Small intestine (tissue), 7 donors: ENCODE measurements around the gene TYRO3. TPM values are rescaled to one million over a fixed set of nuclear protein-coding genes. Genes with fewer than 3 reads are reported as not detected.

Experiments used
- DNase-seq, 2 donors: peaks; one replicate each; pipeline versions ENCODE4 v3.0.0 to v3.0.0-alpha.2; 2013
- FAIRE-seq: peaks from 2 replicates; lab custom pipeline; 2012; peaks lifted over from hg19 to GRCh38; lab: Jason Lieb, UNC
- H3K27ac ChIP-seq, 3 donors: one replicate each; pipeline ENCODE4 v1.5.1; 2013; ENCODE audit warnings: low read length in 2 of 3, mild to moderate bottlenecking in 2 of 3, control low read depth in 1 of 3, inconsistent platforms in 1 of 3, low read depth in 1 of 3, moderate library complexity in 1 of 3
- H3K27me3 ChIP-seq, 3 donors: one replicate each; pipeline ENCODE4 v1.6.1; 2013; ENCODE audit warnings: low read length in 3 of 3, inconsistent platforms in 1 of 3; ENCODE audit not compliant: control insufficient read depth in 3 of 3, insufficient read depth in 3 of 3
- H3K36me3 ChIP-seq, 3 donors: one replicate each; pipeline ENCODE4 v1.6.1; 2013; ENCODE audit warnings: low read length in 3 of 3, inconsistent platforms in 1 of 3, low read depth in 1 of 3, mild to moderate bottlenecking in 1 of 3, moderate library complexity in 1 of 3; ENCODE audit not compliant: control insufficient read depth in 3 of 3, insufficient read depth in 2 of 3
- H3K4me1 ChIP-seq, 3 donors: one replicate each; pipeline ENCODE4 v1.6.1; 2013; ENCODE audit warnings: low read length in 2 of 3, inconsistent platforms in 1 of 3, low read depth in 1 of 3, mild to moderate bottlenecking in 1 of 3, moderate library complexity in 1 of 3; ENCODE audit not compliant: control insufficient read depth in 3 of 3, insufficient read depth in 2 of 3
- H3K4me3 ChIP-seq, 3 donors: one replicate each; pipeline ENCODE4 v1.5.1; 2013; ENCODE audit warnings: low read length in 3 of 3, control low read depth in 1 of 3, inconsistent platforms in 1 of 3, low read depth in 1 of 3, mild to moderate bottlenecking in 1 of 3, moderate library complexity in 1 of 3
- H3K9me3 ChIP-seq, 2 donors: one replicate each; pipeline ENCODE4 v1.6.1; 2013; ENCODE audit warnings: low read depth in 1 of 2, low read length in 1 of 2; ENCODE audit not compliant: control insufficient read depth in 2 of 2, insufficient read depth in 1 of 2
- WGBS, 3 donors: extraction: QIAGEN DNeasy Blood & Tissue Kit; methylation state at CpG; one replicate each; pipeline ENCODE4 v1.1.7; 2013; 5-methylcytosine and 5-hydroxymethylcytosine counted together
- polyA plus RNA-seq, 4 donors: library from polyadenylated mRNA; stranded (reverse) in 3 of 4; unstranded in 1 of 4; fragments of 200-250 nt in 3 of 4; fragments of 120-200 nt in 1 of 4; gene quantifications; one replicate each; pipeline versions ENCODE4 v1.2.1 to v1.2.3, GENCODE V29; 2013
- donor health status: healthy with polysubstance abuse.
- donor health status: control.
- donor health status: control.
- donor health status: Bipolar disorder and iron deficiency.
- donor health status: healthy.

The TYRO3 gene
- polyA plus RNA-seq, 4 donors: 2.7 to 57.9 (median 6.5) TPM

- 10 to 23% (median 16%) methylated on average over 32 to 33 of the region's 33 CpGs for WGBS, 3 donors
- peak; percentile 34 to 67 for DNase-seq
Observed at GRCh38 chr15:41513506-41514227, 45.3 kb upstream of the TYRO3 start, which contains the start of gene LTK. LTK (minus strand) TSS chr15:41513827; CDS start chr15:41513709, 118 bp downstream.

GRCh38 chr15:41517895-41518449 is 41.0 kb upstream of the TYRO3 start:
- no peak for FAIRE-seq
- H3K4me3 ChIP-seq: no peak overlapping the region
- no peaks in the 10 kb centered on the region for H3K9me3 ChIP-seq
- peaks cover 0 to 38% (median 0%) of the 10 kb centered on the region in 3 donors for H3K36me3 ChIP-seq
- WGBS, 3 donors: 78 to 90% (median 83%) methylated on average over 8 of the region's 8 CpGs
- H3K27me3 ChIP-seq: peaks cover 0 to 7% (median 0%) of the 10 kb centered on the region in 3 donors
- H3K27ac ChIP-seq: no peak overlapping the region
- H3K4me1 ChIP-seq: peaks cover 0 to 8% (median 5%) of the 10 kb centered on the region in 3 donors
- DNase-seq: no peak

More at GRCh38 chr15:41513506-41514227, 45.3 kb upstream of the TYRO3 start, which contains the start of gene LTK:
- H3K27ac ChIP-seq: peak within 1 kb of the TSS in 2 of 3 donors; percentile 48 to 83
- H3K4me1 ChIP-seq: peaks cover 0 to 18% (median 8%) of the 10 kb centered on the region in 3 donors
- peaks cover 0 to 15% (median 0%) of the 10 kb centered on the region in 3 donors for H3K36me3 ChIP-seq
- H3K27me3 ChIP-seq: peaks cover 0 to 25% (median 0%) of the 10 kb centered on the region in 3 donors
- H3K9me3 ChIP-seq: no peaks in the 10 kb centered on the region
- H3K4me3 ChIP-seq: peak within 1 kb of the TSS in 2 of 3 donors; percentile 55 to 78
- no peak for FAIRE-seq

GRCh38 chr15:41520636-41521035 is 38.4 kb upstream of the TYRO3 start:
- WGBS, 3 donors: 95 to 97% (median 95%) methylated on average over 17 of the region's 17 CpGs
- FAIRE-seq: no peak

GRCh38 chr15:41521614-41522013 is 37.4 kb upstream of the TYRO3 start:
- Histone ChIP-seq H3K27ac (no peak overlapping the region), H3K27me3 (no peaks in the 10 kb centered on the region), H3K36me3 (peaks cover 0 to 66% (median under 1%) of the 10 kb centered on the region in 3 donors), H3K4me1 (no peaks in the 10 kb centered on the region), H3K4me3 (no peak overlapping the region), H3K9me3 (no peaks in the 10 kb centered on the region)
- 85 to 87% (median 87%) methylated on average over 9 of the region's 9 CpGs for WGBS, 3 donors
- FAIRE-seq (no peak), DNase-seq (no peak)

More at GRCh38 chr15:41520636-41521035, 38.4 kb upstream of the TYRO3 start:
- H3K4me1 ChIP-seq: no peaks in the 10 kb centered on the region
- H3K9me3 ChIP-seq: no peaks in the 10 kb centered on the region
- no peak for DNase-seq
- no peaks in the 10 kb centered on the region for H3K27me3 ChIP-seq
- peaks cover 0 to 57% (median 0%) of the 10 kb centered on the region in 3 donors for H3K36me3 ChIP-seq
- no peak overlapping the region for H3K4me3 ChIP-seq
- H3K27ac ChIP-seq: no peak overlapping the region

GRCh38 chr15:41523097-41523496 is 35.9 kb upstream of the TYRO3 start:
- WGBS, 3 donors: 90 to 98% (median 97%) methylated on average over 5 of the region's 5 CpGs
- H3K4me1 ChIP-seq: no peaks in the 10 kb centered on the region
- peaks cover 0 to 70% (median 9%) of the 10 kb centered on the region in 3 donors for H3K36me3 ChIP-seq
- no peaks in the 10 kb centered on the region for H3K9me3 ChIP-seq
- no peak overlapping the region for H3K27ac ChIP-seq
- no peaks in the 10 kb centered on the region for H3K27me3 ChIP-seq
- H3K4me3 ChIP-seq: no peak overlapping the region
- no peak for DNase-seq
- FAIRE-seq: no peak

- H3K9me3 ChIP-seq: no peaks in the 10 kb centered on the region
- no peaks in the 10 kb centered on the region for H3K27me3 ChIP-seq
- DNase-seq (no peak), FAIRE-seq (no peak)
- H3K27ac ChIP-seq: no peak overlapping the region
- no peak overlapping the region for H3K4me3 ChIP-seq
- H3K4me1 ChIP-seq: no peaks in the 10 kb centered on the region
- 78 to 97% (median 92%) methylated on average over 6 of the region's 6 CpGs for WGBS, 3 donors
- H3K36me3 ChIP-seq: peaks cover 0 to 91% (median 18%) of the 10 kb centered on the region in 3 donors
Observed at GRCh38 chr15:41530363-41530956, 28.6 kb upstream of the TYRO3 start.

GRCh38 chr15:41535544-41535943 is 23.5 kb upstream of the TYRO3 start:
- no peak overlapping the region for H3K4me3 ChIP-seq
- no peaks in the 10 kb centered on the region for H3K27me3 ChIP-seq
- no peak for DNase-seq
- FAIRE-seq: no peak
- peaks cover 0 to 57% (median 6%) of the 10 kb centered on the region in 3 donors for H3K36me3 ChIP-seq
- no peak overlapping the region for H3K27ac ChIP-seq
- H3K4me1 ChIP-seq: no peaks in the 10 kb centered on the region
- H3K9me3 ChIP-seq: no peaks in the 10 kb centered on the region
- WGBS, 3 donors: 93 to 100% (median 100%) methylated on average over 1 of the region's 1 CpG

GRCh38 chr15:41536866-41537265 is 22.1 kb upstream of the TYRO3 start:
- H3K9me3 ChIP-seq: no peaks in the 10 kb centered on the region
- FAIRE-seq: no peak
- H3K36me3 ChIP-seq: peaks cover 0 to 47% (median 6%) of the 10 kb centered on the region in 3 donors
- no peaks in the 10 kb centered on the region for H3K4me1 ChIP-seq
- H3K27ac ChIP-seq: no peak overlapping the region
- 87 to 95% (median 92%) methylated on average over 11 of the region's 11 CpGs for WGBS, 3 donors
- DNase-seq: no peak
- H3K27me3 ChIP-seq: no peaks in the 10 kb centered on the region
- no peak overlapping the region for H3K4me3 ChIP-seq
